Thyroid gland (tissue), 4 donors: ENCODE data around the gene TSSK6.

Source experiments
- CTCF ChIP-seq, 6 experiments: fragments of 200-600 bp in 3 of 6; fragments of 450-650 bp in 3 of 6; sonication (generic) in 3 of 6; IDR thresholded peaks; one replicate each; pipeline ENCODE4 v1.5.1; 2016 to 2019; ENCODE audit warnings: antibody characterized with exemption in 6 of 6, mild to moderate bottlenecking in 2 of 6, inconsistent platforms in 1 of 6, moderate library complexity in 1 of 6
- POLR2A ChIP-seq, 2 donors: fragments of 450-650 bp; IDR thresholded peaks; one replicate each; pipeline ENCODE4 v1.6.1; 2017; ENCODE audit warnings: antibody characterized with exemption in 2 of 2, mild to moderate bottlenecking in 2 of 2, moderate library complexity in 1 of 2

- TF ChIP-seq POLR2A (IDR thresholded peaks at IDR 0.05) (no peak), CTCF (IDR thresholded peaks at IDR 0.05) (no peak)
Observed at GRCh38 chr19:19477705-19478383, 37.5 kb downstream of the TSSK6 start.
